ENCODE results near the gene MCM5.
"Not testable (repeated sequence)": the region's sequence is repeated elsewhere in the genome, so short reads cannot be mapped to it uniquely, and the experiment has no call there.

The MCM5 gene

GRCh38 chr22:35379146-35379993 lies 20.6 kb upstream of the MCM5 start:
- no peak for DNase-seq (ENCODE audit: low read depth)

- peak; percentile 40 for DNase-seq (ENCODE audit: low read depth)
These were observed 19.9 kb upstream of the MCM5 start for GRCh38 chr22:35380013-35380412.

- peak; percentile 91 for DNase-seq (ENCODE audit: low read depth)
These were observed 19.2 kb upstream of the MCM5 start, which contains the start of gene HMOX1 for GRCh38 chr22:35380537-35381423. TSS of gene HMOX1 (plus strand) at chr22:35381096. CDS start at chr22:35381174, 78 bp downstream.

DNA sequence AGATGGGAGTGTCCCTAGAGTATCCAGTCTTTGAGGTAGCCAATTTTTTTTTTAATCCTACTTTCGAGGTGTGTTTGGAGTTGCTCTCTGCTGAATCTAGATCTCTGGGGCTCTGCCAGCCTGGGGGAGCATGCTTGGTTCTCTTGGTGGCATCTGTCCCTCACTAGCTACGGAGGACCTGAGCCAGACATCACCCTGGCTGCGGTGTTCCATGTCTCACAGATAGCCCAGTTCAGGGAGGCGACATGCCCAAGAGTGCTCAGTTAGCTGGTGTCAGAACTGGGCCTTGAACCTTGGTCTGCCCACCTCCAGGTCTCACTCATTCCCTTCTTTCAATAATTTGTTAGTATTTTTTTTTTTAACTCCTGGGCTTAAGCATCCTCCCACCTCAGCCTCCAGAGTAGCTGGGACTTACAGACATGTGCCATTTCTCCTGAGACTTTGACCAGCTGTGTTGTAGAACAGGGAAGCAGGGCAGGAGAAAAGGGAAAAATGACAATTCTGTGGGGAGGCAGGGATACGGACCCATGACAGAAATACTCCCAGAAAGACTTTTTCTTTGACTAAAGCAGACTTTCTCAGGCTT lies 18.4 kb upstream of the MCM5 start:
- no peak for DNase-seq (ENCODE audit: low read depth)

DNA sequence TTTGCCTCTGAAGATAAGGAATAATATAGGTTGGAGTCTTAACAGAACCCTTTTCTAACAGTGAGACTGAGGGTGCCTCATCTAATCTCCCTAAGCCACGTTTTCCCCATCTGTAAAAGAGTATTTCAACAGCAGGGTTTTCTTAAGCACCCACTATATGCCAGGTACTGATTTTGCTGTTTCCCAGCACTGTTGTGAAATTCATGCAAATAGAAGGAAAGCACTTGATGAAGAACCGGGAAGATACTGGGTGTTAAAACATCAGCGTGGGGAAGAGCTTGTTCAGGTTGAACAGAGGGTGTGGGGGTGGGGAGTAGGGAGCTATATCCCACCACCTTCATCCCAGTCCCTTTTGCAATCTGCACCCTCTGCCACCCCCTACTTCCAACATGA lies 16.3 kb upstream of the MCM5 start:
- DNase-seq (ENCODE audit: low read depth): peak; percentile 81

DNA sequence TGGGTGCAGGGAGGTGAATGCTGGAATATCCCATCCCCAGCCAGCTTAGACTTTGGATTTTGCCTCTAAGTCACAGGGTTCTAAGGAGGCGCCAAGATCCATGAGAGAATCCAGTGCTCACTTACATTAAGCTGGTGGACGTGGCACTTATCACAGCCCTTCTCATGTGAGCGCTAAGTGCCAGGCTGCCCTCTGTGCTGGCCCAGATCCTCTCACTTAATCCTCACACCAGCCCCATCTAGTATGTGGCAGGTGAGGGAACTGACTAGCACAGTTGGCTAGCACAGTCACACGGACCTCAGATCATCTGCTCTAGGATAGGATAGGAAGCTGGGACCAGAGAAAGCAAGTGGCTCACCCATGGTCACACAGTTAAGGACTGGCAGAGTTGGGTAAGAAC lies 15.4 kb upstream of the MCM5 start:
- DNase-seq (ENCODE audit: low read depth): no peak

DNA sequence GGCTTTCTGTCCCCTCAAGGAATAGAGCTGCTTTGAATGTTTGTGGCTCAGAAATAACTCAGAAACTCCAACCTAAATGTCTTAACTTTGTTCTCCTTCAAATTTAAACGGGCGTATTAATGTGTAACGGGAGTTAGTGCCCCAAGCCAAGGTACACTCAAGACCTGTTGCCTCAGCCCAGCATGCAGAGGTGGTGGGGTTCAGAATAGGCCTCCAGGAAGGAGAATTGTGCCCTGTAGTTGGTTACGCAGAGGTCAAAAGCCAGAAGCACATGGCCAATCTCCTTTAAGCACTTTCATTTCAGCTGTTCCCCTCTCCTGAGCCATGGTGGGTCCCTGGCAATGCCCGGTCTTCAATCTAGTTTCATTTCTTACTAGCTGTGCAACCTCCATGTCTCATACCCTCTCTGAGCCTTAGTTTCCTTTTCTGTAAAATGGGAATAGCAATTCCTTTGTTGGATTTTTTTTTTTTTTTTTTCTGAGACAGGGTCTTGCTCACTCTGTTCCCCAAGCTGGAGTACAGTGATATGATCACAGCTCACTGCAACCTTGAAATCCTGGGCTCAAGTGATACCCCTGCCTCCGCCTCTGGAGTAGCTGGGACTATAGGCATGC lies 14.9 kb upstream of the MCM5 start:
- no peak for DNase-seq (ENCODE audit: low read depth)

- DNase-seq (ENCODE audit: low read depth): no peak
These were observed 13.2 kb upstream of the MCM5 start for GRCh38 chr22:35386670-35387288.

DNA sequence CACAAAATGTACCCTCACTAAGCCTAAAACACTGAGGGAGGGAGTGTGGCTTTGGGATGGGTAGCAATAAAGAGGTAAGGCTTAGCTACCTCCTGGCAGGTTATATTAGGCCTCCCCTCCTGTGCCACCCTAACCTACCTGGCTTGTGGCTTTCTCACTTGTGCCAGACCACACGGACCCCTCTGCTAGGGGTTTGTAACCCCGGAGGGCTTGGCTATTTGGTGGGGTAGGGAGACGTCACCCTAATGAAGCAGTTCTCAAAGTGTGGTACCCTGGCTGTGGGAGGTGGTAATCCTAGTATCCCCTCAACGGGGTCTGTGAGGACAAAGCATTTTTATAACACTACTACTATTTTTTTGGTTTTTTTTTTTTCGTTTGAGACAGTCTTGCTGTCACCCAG lies 9.0 kb upstream of the MCM5 start:
- no peak for DNase-seq (ENCODE audit: low read depth)

GRCh38 chr22:35392357-35392756 lies 7.6 kb upstream of the MCM5 start:
- no peak for DNase-seq (ENCODE audit: low read depth)

- DNase-seq (ENCODE audit: low read depth): no peak
These were observed 6.6 kb upstream of the MCM5 start for GRCh38 chr22:35393116-35394010.

DNA sequence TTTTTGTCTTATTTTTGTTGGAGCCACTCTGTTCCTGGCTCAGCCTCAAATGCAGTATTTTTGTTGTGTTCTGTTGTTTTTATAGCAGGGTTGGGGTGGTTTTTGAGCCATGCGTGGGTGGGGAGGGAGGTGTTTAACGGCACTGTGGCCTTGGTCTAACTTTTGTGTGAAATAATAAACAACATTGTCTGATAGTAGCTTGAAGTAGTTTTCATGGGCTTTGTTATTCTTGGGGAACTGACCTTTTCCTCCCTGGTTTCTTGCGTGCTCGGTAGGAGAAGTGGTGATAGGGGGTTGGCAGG lies 6.0 kb upstream of the MCM5 start:
- DNase-seq (ENCODE audit: low read depth): no peak

DNA sequence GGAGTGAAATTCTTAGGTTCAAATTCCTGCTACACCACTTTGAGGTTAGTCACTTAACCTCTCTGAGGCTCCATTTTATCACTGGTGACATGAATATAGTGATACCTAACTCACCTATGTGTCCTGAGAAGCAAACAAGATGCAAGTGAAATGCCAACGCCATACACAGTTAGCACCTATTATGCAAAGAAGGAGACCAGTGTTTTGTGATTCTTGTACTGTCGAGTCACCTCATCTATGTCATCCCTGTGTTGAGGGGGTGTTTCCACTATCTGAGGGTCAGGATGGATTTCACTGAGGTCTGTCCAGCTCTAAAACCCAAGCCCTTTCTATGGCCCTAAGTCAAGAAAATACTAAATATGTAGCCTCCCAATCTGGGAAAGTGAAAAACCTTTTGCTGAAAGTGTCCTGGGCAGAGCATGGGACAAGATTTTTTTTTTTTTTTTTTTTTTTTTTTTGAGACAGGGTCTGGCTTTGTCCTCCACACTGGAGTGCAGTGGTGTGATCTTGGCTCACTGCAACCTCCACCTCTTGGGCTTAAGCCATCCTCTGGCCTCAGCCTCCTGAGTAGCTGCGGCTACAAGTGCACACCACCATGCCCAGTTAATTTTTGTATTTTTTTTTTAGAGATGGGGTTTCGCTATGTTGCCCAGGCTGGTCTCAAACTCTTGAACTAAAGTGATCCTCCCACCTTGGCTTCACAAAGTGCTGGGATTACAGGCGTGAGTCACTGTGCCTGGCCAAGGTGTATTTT lies 5.0 kb upstream of the MCM5 start:
- DNase-seq (ENCODE audit: low read depth): no peak

DNA sequence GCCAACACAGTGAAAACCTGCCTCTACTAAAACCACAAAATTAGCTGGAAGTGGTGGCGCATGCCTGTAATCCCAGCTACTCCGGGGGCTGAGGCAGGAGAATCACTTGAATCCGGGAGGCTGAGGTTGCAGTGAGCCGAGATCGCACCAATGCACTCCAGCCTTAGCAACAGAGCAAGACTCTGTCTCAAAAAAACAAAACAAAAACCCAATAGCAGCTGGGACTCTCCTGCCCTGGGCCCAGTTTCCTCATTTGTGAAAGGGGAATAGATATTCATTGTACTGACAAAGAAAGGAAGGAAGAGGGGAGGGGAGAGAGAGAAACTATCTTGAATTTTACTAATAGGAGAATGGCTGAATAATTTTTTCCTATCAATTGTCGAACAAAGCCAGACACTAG lies 3.3 kb upstream of the MCM5 start:
- not testable (repeated sequence) for DNase-seq (ENCODE audit: low read depth)

GRCh38 chr22:35397095-35397904 lies 2.6 kb upstream of the MCM5 start:
- DNase-seq (ENCODE audit: low read depth): peak; percentile 39

DNA sequence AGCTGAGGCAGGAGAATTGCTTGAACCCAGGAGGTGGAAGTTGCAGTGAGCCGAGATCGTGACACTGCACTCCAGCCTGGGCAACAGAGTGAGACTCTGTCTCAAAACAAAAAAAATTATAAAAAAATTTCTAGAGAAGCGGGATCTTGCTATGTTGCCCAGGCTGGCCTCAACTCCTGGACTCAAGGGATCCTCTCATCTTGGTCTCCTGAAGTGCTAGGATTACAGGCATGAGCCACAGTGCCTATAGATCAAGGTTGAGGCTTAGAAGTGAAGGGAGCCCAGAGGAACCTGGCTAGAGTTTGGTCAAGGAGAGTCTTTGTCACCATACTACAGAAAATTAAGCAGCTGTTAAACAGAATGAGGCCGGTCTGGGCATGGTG lies 1.4 kb upstream of the MCM5 start:
- no peak for DNase-seq (ENCODE audit: low read depth)

DNA sequence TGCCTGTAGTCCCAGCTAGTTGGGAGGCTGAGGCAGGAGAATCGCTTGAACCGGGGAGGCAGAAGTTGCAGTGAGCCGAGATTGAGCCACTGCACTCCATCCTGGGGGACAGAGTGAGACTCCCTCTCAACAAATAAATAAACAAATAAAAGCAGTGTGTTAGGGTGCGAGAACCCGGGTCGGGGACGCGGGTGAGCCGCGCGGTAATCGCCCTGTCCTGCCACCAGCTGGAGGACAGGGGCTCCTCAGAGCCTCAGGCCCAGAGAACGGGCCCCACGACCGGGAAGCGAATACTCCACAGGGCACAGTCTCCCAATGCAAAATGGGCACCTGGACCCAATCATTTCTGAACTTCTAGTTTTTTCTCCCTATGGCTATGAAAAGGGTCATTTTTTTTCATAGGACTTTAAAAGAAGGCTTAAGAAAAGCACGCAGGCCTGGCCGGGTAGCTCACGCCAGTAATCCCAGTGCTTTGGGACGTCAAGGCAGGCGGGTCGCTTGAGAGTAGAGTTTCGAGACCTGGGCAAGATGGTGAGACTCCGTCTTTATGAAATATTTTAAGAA lies 744 bp upstream of the MCM5 start:
- no peak for DNase-seq (ENCODE audit: low read depth)

DNA sequence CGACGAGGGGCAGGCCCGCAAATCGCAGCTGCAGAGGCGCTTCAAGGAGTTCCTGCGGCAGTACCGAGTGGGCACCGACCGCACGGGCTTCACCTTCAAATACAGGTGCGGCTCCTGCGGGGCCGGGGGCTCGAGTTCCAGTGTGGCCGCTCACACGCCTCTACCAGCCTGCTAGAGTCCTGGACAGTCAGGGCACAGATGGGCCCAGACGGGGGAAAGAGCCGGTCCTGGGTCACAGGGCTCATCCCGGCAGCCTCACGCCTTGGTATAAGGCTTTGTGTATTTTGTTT lies 506 bp downstream of the MCM5 start:
- no peak for DNase-seq (ENCODE audit: low read depth)

GRCh38 chr22:35401863-35402262 lies 1.9 kb downstream of the MCM5 start:
- no peak for DNase-seq (ENCODE audit: low read depth)
